ENCODE measurements around the gene RLBP1. TPM values are rescaled to one million over a fixed set of nuclear protein-coding genes. Genes with fewer than 3 reads are reported as not detected.

Gene RLBP1
- total RNA-seq, 4 donors from 2014 or later: not detected

- Histone ChIP-seq H3K4me1 (peaks cover 0 to 37% (median 22%) of the 10 kb centered on the region in 3 donors), H3K4me3 (no peak overlapping the region), H3K36me3 (peaks cover 2 to 46% (median 4%) of the 10 kb centered on the region in 3 donors), H3K9me3 (no peaks in the 10 kb centered on the region), H3K27ac (no peak overlapping the region), H3K27me3 (no peaks in the 10 kb centered on the region)
- DNase-seq: no peak
- TF ChIP-seq, protein P1, sequence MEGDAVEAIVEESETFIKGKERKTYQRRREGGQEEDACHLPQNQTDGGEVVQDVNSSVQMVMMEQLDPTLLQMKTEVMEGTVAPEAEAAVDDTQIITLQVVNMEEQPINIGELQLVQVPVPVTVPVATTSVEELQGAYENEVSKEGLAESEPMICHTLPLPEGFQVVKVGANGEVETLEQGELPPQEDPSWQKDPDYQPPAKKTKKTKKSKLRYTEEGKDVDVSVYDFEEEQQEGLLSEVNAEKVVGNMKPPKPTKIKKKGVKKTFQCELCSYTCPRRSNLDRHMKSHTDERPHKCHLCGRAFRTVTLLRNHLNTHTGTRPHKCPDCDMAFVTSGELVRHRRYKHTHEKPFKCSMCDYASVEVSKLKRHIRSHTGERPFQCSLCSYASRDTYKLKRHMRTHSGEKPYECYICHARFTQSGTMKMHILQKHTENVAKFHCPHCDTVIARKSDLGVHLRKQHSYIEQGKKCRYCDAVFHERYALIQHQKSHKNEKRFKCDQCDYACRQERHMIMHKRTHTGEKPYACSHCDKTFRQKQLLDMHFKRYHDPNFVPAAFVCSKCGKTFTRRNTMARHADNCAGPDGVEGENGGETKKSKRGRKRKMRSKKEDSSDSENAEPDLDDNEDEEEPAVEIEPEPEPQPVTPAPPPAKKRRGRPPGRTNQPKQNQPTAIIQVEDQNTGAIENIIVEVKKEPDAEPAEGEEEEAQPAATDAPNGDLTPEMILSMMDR (IDR thresholded peaks at IDR 0.05): no peak
- WGBS, 2 donors: 84 to 85% methylated on average over 5 of the region's 5 CpGs
- intact Hi-C loops (cut with DNase I): no loop called here
Measured at GRCh38 chr15:89163271-89164055, 57.9 kb downstream of the RLBP1 start.

GRCh38 chr15:89161666-89162065 lies 59.7 kb downstream of the RLBP1 start:
- TF ChIP-seq, protein P1 (IDR thresholded peaks at IDR 0.05): no peak
- no peak for TF ChIP-seq POLR2A (IDR thresholded peaks at IDR 0.05)
- Histone ChIP-seq H3K36me3 (peaks cover 2 to 64% (median 4%) of the 10 kb centered on the region in 3 donors), H3K4me3 (no peak overlapping the region), H3K4me1 (peaks cover 0 to 19% (median 6%) of the 10 kb centered on the region in 3 donors), H3K27ac (no peak overlapping the region), H3K9me3 (no peaks in the 10 kb centered on the region), H3K27me3 (no peaks in the 10 kb centered on the region)
- DNase-seq: no peak
- 76 to 79% methylated on average over 2 to 3 of the region's 3 CpGs for WGBS, 2 donors
- intact Hi-C loops (cut with DNase I): no loop called here

Other genes with a start within 250 kb of the RLBP1 start
- gene ABHD2, start 133.1 kb downstream of the RLBP1 start, total RNA-seq: 10 to 100 TPM; 31.0 to 49.3 (median 35.3) TPM
- 10 to 100 TPM in 3 of 4 donors, 1 to 10 TPM in 1; 5.0 to 32.3 (median 15.0) TPM for gene FANCI, start 22.4 kb upstream of the RLBP1 start, total RNA-seq
- gene POLG, start 113.2 kb upstream of the RLBP1 start, total RNA-seq: 10 to 100 TPM; 38.4 to 60.7 (median 52.9) TPM

Measured in esophagus squamous epithelium (tissue), 5 donors.